Measurements from ENCODE around the gene NEURL1B.
"Not testable (repeated sequence)": the region's sequence is repeated elsewhere in the genome, so short reads cannot be mapped to it uniquely, and the experiment has no call there.

The NEURL1B gene

DNA sequence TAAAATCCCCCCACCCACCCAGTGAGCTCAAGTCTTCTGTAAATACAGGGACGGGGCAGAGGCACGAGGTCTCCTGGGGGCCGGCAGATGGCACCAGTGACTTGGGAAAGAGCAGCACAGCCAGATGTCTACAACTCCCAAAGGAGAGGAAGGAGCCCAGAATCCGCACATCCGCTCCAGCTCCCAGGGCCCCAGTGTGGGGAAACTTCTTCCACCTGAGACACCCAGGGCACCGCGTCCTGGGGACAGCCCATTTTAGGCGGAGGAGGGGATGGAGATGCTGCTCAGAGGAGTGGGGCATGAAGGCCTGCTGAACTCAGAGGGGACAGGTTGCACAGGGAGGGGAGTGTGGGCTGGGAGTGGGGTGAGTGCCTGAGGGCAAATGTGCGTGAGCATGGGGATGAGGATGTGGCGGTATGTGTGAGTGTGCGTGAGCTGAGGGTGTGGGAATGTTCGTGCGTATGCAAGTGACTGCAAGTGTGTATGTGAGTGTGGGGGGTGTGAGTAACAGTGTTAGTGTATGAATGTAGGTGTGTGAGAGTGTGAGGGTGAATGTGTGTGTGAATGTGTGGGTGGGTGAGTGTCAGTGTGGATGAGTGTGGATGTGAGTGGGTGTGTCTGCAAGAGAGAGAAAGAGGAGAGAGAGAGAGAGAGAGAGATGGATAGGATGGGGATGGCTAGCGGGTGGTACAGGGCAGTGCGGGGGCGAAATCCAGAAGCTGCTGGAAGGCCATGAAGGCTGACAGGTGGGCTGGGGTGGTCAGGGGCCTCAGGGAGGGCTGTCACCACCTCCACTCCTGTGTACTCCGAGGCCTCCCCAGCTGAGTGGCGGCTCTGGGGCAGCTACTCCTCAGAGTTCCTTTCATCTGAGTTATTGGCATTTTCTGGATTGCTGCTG is 66.5 kb downstream of the NEURL1B start:
- Histone ChIP-seq H3K4me3 (ENCODE audit: low read length) (no peak overlapping the region), H3K9me3 (ENCODE audit: insufficient read depth, low read depth, low read length) (no peaks in the 10 kb centered on the region), H3K4me1 (ENCODE audit: insufficient read depth, low read length) (no peaks in the 10 kb centered on the region; the same call in 1 of the 2 replicates), H3K9ac (ENCODE audit: low read depth, low read length) (no peak overlapping the region), H3K27me3 (ENCODE audit: insufficient read depth, low read length) (peaks cover 19% of the 10 kb centered on the region), H3K27ac (ENCODE audit: low read length) (no peak overlapping the region), H3K36me3 (ENCODE audit: insufficient read depth, low read depth, low read length) (no peaks in the 10 kb centered on the region)

DNA sequence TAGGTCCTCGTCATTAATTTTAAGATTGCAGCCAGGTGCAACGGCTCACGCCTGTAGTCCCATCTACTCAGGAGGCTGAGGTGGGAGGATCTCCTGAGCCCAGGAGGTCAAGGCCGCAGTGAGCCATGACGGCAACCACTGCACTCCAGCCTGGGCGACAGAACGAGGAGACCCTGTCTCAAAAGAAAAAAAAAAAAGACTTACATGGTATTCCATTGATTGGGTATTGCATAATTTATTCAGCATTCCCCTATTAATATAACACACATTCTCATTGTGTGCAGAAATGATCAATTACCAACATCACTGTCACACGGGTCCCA is 67.1 kb downstream of the NEURL1B start:
- no peaks in the 10 kb centered on the region for H3K36me3 ChIP-seq (ENCODE audit: insufficient read depth, low read depth, low read length)
- no peaks in the 10 kb centered on the region for H3K9me3 ChIP-seq (ENCODE audit: insufficient read depth, low read depth, low read length)
- no peaks in the 10 kb centered on the region; the same call in 1 of the 2 replicates for H3K4me1 ChIP-seq (ENCODE audit: insufficient read depth, low read length)
- no peak overlapping the region for H3K9ac ChIP-seq (ENCODE audit: low read depth, low read length)
- peaks cover 19% of the 10 kb centered on the region for H3K27me3 ChIP-seq (ENCODE audit: insufficient read depth, low read length)
- no peak overlapping the region for H3K4me3 ChIP-seq (ENCODE audit: low read length)
- no peak overlapping the region for H3K27ac ChIP-seq (ENCODE audit: low read length)

DNA sequence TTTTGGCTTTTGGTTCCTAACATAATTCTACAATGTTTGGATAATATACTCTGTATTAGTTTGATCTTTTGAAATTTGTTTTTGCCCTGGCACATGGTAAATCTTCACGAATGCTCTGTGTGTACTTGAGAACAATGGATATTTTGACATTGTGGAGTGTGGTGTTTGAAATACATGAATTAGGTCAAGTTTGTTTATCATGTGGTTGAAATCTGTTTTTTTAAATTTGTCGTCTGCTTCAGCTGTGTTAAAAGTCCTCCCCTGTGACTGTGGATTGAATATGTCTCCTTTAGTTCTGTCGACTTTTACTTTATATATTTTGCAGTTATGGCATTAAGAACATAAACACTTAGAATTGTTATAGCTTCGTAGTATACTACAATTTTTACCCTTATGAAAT is 69.6 kb downstream of the NEURL1B start:
- Histone ChIP-seq H3K9ac (ENCODE audit: low read depth, low read length) (no peak overlapping the region), H3K9me3 (ENCODE audit: insufficient read depth, low read depth, low read length) (no peaks in the 10 kb centered on the region), H3K27ac (ENCODE audit: low read length) (no peak overlapping the region), H3K36me3 (ENCODE audit: insufficient read depth, low read depth, low read length) (no peaks in the 10 kb centered on the region), H3K27me3 (ENCODE audit: insufficient read depth, low read length) (peaks cover 6% of the 10 kb centered on the region; the same call in 1 of the 2 replicates), H3K4me3 (ENCODE audit: low read length) (no peak overlapping the region), H3K4me1 (ENCODE audit: insufficient read depth, low read length) (no peaks in the 10 kb centered on the region)

DNA sequence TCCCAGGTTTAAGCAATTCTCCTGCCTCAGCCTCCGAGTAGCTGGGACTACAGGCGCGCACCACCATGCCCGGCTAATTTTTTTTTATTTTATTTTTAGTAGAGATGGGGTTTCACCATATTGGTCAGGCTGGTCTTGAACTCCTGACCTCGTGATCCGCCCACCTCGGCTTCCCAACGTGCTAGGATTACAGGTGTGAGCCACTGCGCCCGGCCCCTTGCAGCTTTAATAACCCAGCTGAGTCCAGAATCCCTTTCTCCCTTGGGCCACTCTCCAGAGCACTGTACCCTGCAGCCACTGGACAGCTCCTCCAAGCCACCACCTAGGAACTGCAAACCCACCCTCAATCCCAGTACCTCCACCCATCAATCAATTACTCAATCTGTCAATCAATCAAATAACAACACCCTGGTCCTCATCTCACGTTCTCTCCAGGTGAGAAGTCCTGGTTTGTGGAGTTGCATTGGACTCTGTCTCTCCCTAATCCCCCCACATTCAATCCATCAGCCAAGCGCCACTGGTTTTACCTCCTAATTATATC is 70.3 kb downstream of the NEURL1B start:
- not testable (repeated sequence) for H3K9me3 ChIP-seq (ENCODE audit: insufficient read depth, low read depth, low read length); H3K4me3 ChIP-seq (ENCODE audit: low read length); H3K27me3 ChIP-seq (ENCODE audit: insufficient read depth, low read length); H3K27ac ChIP-seq (ENCODE audit: low read length); H3K9ac ChIP-seq (ENCODE audit: low read depth, low read length); H3K36me3 ChIP-seq (ENCODE audit: insufficient read depth, low read depth, low read length); H3K4me1 ChIP-seq (ENCODE audit: insufficient read depth, low read length)

DNA sequence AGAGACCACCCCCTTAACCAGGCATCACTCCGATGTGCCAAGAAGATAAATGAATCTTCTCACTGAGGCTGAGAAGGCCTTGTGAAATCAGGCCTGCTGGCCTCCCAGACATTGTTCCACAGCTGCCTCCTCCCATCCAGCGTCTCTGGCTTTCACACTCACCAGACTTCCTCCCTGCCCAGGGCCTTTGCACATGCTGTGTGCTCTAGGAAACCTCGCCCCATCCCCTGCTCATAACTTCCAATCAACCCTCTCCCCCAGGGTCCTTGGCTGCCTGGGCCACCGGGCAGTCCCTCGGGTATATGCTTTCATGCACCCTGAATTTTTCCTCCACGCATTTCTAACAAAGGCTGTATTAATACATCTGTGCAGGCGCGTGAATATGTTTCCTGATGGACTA is 71.5 kb downstream of the NEURL1B start:
- Histone ChIP-seq H3K9me3 (ENCODE audit: insufficient read depth, low read depth, low read length) (no peaks in the 10 kb centered on the region), H3K27ac (ENCODE audit: low read length) (no peak overlapping the region), H3K4me3 (ENCODE audit: low read length) (no peak overlapping the region), H3K27me3 (ENCODE audit: insufficient read depth, low read length) (peaks cover 8% of the 10 kb centered on the region), H3K36me3 (ENCODE audit: insufficient read depth, low read depth, low read length) (no peaks in the 10 kb centered on the region), H3K4me1 (ENCODE audit: insufficient read depth, low read length) (no peaks in the 10 kb centered on the region), H3K9ac (ENCODE audit: low read depth, low read length) (no peak overlapping the region)

DNA sequence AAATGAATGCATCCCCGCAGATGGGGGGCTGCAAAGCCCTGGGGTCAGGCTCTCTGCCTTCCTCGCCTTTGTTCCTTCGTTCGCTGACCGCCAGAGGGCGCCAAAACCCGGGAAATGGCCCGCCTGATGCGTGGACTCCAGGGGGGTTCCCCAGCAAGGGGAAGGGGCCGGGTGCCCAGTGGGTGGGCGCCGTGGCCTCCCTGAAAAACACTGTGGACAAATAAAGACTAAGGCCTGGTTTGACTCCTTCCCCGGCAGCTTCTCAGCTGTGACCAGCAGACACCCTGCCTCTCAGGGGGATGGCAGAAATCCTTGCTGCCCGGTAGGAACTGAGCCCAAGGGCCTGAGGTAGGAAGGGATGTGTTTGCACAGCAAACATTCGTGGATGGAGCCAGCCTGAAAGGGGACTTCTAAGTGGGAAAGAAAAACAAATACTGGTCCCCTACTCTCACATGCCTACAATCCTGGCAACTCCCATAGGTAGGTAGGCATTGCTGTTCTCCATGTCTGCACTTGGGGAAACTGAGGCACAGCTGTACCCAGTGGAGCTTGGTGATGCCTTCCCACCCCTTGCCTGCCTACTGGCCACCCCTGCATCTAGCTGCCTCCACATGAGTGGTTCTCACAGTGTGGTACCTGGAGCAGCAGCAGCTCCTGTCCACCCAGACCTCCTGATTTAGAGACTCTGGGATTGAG is 72.2 kb downstream of the NEURL1B start:
- H3K9ac ChIP-seq (ENCODE audit: low read depth, low read length): no peak overlapping the region
- H3K4me3 ChIP-seq (ENCODE audit: low read length): no peak overlapping the region
- no peak overlapping the region for H3K27ac ChIP-seq (ENCODE audit: low read length)
- H3K36me3 ChIP-seq (ENCODE audit: insufficient read depth, low read depth, low read length): no peaks in the 10 kb centered on the region
- no peaks in the 10 kb centered on the region for H3K4me1 ChIP-seq (ENCODE audit: insufficient read depth, low read length)
- no peaks in the 10 kb centered on the region for H3K9me3 ChIP-seq (ENCODE audit: insufficient read depth, low read depth, low read length)
- peaks cover 15% of the 10 kb centered on the region for H3K27me3 ChIP-seq (ENCODE audit: insufficient read depth, low read length)

DNA sequence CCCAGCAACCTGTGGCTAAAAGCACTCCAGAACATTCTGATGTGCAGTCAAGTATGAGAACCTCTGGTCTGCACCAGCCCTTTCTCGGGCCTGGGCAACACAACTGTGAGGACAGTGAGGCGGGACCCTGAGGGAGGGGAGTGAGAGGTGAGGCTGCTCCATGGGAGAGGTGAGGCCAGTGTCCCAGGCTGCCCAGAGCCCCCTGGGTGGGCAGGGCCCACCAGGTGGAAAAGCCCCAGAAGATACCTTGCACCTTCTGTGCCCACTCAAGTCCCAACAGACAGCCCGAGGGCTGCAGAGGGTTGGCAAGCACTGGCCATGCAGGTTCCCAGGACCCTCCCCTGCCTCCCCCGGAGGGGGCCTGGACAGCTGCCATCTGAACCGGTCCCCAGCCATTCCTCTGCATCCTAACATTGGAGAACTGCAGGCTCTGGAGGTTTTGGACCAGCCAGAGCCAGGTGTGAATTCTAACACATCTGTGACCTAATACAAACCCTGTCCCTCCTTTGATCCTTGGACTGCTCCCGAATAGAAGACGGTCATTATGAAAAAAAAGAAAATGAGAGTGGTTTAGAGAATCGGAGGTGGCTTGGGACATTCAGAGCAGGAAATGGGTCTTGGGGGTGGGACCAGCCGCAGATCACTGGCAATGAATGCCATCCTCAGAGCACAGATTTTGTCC is 72.9 kb downstream of the NEURL1B start:
- Histone ChIP-seq H3K27me3 (ENCODE audit: insufficient read depth, low read length) (peaks cover 22% of the 10 kb centered on the region), H3K9me3 (ENCODE audit: insufficient read depth, low read depth, low read length) (no peaks in the 10 kb centered on the region), H3K27ac (ENCODE audit: low read length) (no peak overlapping the region), H3K36me3 (ENCODE audit: insufficient read depth, low read depth, low read length) (no peaks in the 10 kb centered on the region), H3K4me3 (ENCODE audit: low read length) (no peak overlapping the region), H3K9ac (ENCODE audit: low read depth, low read length) (no peak overlapping the region), H3K4me1 (ENCODE audit: insufficient read depth, low read length) (no peaks in the 10 kb centered on the region)

DNA sequence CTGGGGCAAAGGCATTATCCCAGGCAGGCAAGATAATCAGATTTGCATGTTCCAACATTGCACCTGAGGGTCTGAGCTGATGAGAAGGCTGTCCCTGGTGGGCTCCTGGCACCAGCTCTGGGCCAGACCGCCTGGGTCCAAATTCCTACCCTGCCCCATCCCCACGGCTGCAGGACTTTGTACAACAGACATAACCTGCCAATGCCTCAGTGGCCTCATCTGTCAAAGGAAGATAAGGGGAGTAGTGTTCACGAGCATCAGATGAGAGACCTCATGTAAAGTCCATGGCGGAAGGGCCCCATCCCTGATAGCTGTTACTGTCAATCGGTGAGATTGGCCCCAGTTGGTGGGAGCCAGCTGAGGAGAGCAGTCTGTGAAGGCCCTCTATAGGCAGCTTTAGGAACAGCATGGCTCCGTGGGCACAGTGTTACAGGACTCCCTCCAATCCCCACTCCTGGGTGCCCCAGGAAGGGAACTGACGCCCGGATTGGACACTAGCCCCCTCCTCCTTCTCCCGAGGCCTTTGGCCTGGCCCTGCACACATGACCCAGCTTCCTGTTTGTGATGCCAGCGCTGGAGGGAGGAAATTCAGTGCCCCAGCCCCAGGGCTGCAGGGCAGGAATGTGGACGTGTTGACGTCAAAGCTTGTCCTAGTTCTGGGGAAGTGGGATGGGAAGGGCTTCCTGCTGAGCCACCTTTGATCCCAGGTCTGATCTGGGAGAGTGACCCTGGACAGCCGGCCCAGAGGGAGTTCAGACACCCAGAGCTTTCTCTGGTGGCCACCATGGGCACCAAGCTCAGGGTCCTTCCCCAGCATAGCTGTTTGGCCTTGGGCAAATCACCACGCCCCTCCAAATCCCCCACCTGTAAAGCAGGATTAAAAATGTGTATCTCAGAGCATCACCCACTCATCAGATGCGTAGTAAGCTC is 73.7 kb downstream of the NEURL1B start:
- Histone ChIP-seq H3K9ac (ENCODE audit: low read depth, low read length) (no peak overlapping the region), H3K27ac (ENCODE audit: low read length) (no peak overlapping the region), H3K4me1 (ENCODE audit: insufficient read depth, low read length) (no peaks in the 10 kb centered on the region), H3K27me3 (ENCODE audit: insufficient read depth, low read length) (peaks cover 30% of the 10 kb centered on the region), H3K9me3 (ENCODE audit: insufficient read depth, low read depth, low read length) (no peaks in the 10 kb centered on the region), H3K4me3 (ENCODE audit: low read length) (no peak overlapping the region), H3K36me3 (ENCODE audit: insufficient read depth, low read depth, low read length) (no peaks in the 10 kb centered on the region)

DNA sequence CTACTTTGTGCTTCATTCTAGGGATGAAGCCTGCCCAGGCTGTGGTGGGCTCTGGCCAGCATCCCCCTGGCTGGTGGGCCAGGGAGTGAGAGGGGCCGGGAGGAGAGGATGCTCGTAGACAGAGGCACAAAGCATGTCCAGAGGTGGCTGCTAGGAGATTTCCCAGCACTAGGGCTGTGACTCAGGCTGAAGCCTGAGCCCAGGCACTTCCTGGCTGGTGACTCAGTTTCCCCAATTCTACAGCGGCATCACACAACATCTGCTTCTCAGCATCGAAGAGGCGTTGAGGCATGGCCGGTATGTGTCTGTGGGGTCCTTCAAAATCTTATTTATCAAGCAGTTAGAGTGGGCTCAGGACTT is 74.3 kb downstream of the NEURL1B start:
- Histone ChIP-seq H3K27ac (ENCODE audit: low read length) (no peak overlapping the region), H3K36me3 (ENCODE audit: insufficient read depth, low read depth, low read length) (no peaks in the 10 kb centered on the region), H3K4me3 (ENCODE audit: low read length) (no peak overlapping the region), H3K4me1 (ENCODE audit: insufficient read depth, low read length) (no peaks in the 10 kb centered on the region), H3K9me3 (ENCODE audit: insufficient read depth, low read depth, low read length) (no peaks in the 10 kb centered on the region), H3K9ac (ENCODE audit: low read depth, low read length) (no peak overlapping the region), H3K27me3 (ENCODE audit: insufficient read depth, low read length) (peaks cover 36% of the 10 kb centered on the region)

DNA sequence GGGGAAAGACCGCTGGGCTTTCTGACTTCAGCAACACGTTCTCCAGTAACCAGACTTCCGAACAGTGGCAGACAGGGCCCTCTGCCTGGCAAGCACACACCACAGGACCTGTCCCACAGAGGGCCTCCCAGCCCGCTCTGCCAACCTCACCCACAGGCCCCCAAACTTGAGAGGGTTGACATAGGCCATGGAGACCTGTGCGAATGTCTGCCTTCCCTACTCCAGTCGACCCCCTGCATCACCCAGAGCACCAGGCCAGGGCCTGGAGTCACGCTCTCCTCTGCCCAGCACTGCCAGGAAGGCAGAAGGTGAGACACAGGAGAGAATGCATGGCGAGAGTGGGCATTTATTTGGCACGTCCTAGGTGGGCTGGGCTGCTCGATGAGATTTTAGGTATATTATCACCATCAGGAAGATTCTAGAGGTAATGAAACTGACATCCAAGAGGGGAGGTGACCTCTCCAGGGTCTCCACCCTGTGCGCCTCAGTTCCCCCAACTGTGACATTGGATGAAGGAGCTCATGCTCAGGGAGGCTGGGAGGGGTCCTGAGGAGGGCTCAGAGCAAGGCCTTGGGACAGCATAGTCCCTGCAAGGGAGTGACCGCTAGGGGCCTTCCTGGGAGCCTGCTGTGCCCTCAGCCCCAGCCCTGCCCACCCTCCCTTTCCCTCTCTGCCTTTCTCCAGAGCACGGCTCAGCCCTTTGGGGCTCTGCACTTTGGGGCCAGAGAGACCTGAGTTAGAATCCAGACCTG is 75.0 kb downstream of the NEURL1B start:
- peaks cover 42% of the 10 kb centered on the region for H3K27me3 ChIP-seq (ENCODE audit: insufficient read depth, low read length)
- no peaks in the 10 kb centered on the region for H3K9me3 ChIP-seq (ENCODE audit: insufficient read depth, low read depth, low read length)
- H3K36me3 ChIP-seq (ENCODE audit: insufficient read depth, low read depth, low read length): no peaks in the 10 kb centered on the region
- H3K9ac ChIP-seq (ENCODE audit: low read depth, low read length): no peak overlapping the region
- H3K4me3 ChIP-seq (ENCODE audit: low read length): 0 out of 2 replicates have a peak overlapping the region, but pooled peaks have one; percentile 38
- no peak overlapping the region for H3K27ac ChIP-seq (ENCODE audit: low read length)
- no peaks in the 10 kb centered on the region for H3K4me1 ChIP-seq (ENCODE audit: insufficient read depth, low read length)
